ENCODE data around the gene RAB9A.

GRCh38 chrX:13703589-13703988, 14.7 kb downstream of the RAB9A start:
- TF ChIP-seq ZNF70 (CRISPR knock-in tag; IDR thresholded peaks at IDR 0.05) = no peak
- TF ChIP-seq PATZ1 (CRISPR knock-in tag; IDR thresholded peaks at IDR 0.05; ENCODE audit: borderline replicate concordance) = no peak
- no peak for TF ChIP-seq CSDC2 (CRISPR knock-in tag; IDR thresholded peaks at IDR 0.05)
- TF ChIP-seq RARB (CRISPR knock-in tag; IDR thresholded peaks at IDR 0.05) = no peak
- TF ChIP-seq TCF4 (CRISPR knock-in tag; IDR thresholded peaks at IDR 0.05; ENCODE audit: borderline replicate concordance) = no peak
- no peak for TF ChIP-seq ISL1 (CRISPR knock-in tag; IDR thresholded peaks at IDR 0.05)
- TF ChIP-seq ZNF8 (CRISPR knock-in tag; IDR thresholded peaks at IDR 0.05) = no peak
- no peak for TF ChIP-seq ZFP30 (CRISPR knock-in tag; IDR thresholded peaks at IDR 0.05)
- no peak for TF ChIP-seq ZC3H10 (CRISPR knock-in tag; IDR thresholded peaks at IDR 0.05)
- TF ChIP-seq ZNF565 (CRISPR knock-in tag; conservative IDR thresholded peaks at IDR 0.05; ENCODE audit: low read depth) = no peak
- no peak for TF ChIP-seq CSRNP3 (CRISPR knock-in tag; IDR thresholded peaks at IDR 0.05)
- no peak for TF ChIP-seq CREB5 (CRISPR knock-in tag; IDR thresholded peaks at IDR 0.05; ENCODE audit: low read depth)
- TF ChIP-seq PPARA (CRISPR knock-in tag; IDR thresholded peaks at IDR 0.05; ENCODE audit: borderline replicate concordance) = no peak
- TF ChIP-seq TOX (CRISPR knock-in tag; IDR thresholded peaks at IDR 0.05; ENCODE audit: borderline replicate concordance) = no peak

All from SK-N-SH treated with all-trans-retinoic acid at 6 μM for 48 hours (cell line).